KBM-7 (cell line): ENCODE results near the gene RELA.
A peak's percentile ranks its signal among the peaks of the same experiment; 100 is the strongest.
"Not testable (repeated sequence)": the region's sequence is repeated elsewhere in the genome, so short reads cannot be mapped to it uniquely, and the experiment has no call there.

Experiments
- DNase-seq: peaks from one replicate; pipeline ENCODE4 v3.0.0-alpha.2; 2015
- in situ Hi-C: fragments of 300-500 bp; cut with MboI; formaldehyde crosslinking; loops from 2 replicates; pipeline ENCODE4 v1.14.3; 2020; ENCODE audit warnings: low sequenced_read_pairs, low pct_unique_long_range_greater_than_20kb, mixed read lengths

The RELA gene

DNA sequence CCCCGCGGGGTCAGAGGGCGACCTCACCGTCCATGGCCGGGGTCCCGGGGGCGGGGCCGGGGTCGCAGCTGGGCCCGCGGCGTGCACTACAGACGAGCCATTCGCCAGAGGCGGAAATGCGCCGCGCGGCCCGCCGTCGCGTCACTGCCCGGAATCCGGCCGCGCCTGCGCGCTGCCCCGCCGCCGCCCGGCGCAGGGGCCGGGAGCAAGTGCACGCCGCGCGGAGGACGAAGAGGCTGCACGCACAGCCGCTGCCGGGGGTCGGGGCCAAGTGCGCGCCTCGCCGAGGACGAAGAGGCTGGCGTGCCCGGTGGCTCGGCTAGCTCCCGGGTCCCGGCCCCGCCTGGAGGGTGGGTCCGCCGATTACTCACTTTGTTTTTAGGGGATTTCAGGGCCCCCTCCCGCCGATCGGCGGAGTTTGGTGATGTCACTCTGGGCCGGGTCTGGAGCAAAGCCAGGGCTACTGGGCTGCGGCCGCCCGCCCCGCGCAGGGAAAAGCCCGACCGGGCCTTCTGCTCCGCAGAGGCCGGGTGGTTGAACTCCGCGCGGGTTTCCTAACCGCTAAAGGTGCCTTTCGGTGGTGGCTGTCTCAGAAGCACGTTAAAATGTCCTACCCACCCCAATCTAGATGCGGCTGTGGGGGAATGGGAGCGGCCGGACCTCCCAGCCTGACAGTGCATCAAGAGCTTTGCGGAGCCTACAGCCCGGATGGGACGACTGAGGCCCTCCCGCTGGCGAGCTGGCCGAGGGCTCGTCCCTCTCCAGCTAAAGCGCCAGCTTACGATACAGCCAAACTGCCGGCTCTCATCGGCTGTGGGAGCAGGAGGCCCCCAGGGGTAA lies at the start of gene RELA:
TSS of gene RELA (minus strand) at position 118 of the 840 bp plus-strand sequence. CDS start at position 34, 84 bp downstream.
- peak; percentile 90 for DNase-seq
- in situ Hi-C loops = no loop called here

DNA sequence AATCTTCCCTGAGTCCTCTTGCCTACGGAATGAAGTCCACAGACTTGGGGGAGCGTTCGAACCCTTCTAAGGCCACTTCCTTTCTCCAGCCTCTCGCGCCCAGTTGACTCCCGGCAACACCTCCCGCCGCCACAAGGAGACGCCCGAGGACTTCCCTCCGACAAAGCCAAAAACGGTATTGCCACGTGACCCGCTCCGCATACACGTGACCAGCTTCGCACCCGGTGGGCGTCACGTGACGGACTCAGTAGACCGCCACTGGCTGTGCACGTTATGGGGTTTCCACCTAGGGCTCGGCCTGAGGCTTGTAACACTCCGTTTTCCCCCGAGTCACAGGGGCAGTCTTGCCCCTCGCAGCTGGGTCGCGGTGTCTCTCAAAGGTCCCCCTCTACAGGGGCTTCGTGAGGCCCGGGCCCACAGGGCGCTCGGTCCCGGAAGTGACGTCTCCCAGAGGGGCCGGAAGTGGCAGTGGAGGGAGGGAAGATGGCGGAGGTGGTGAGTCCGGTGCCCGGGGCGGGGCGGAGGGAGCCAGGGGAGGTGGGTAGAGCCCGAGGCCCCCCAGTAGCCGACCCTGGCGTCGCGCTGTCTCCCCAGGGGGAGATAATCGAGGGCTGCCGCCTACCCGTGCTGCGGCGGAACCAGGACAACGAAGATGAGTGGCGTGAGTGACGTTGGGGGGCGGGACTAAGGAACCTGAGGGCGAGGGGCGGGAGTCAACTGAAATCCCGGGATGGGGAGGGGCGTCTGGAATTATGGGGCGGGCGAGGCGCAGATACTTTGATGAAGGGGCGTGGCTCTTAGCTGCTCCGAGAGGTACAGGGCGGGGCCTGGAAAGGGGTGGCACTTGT lies 49.3 kb upstream of the RELA start, which contains the start of gene KAT5:
TSS of gene KAT5 (plus strand) at position 468 of the 848 bp plus-strand sequence. CDS start at position 484, 16 bp downstream.
- peak; percentile 99 for DNase-seq
- in situ Hi-C loops = no loop called here

- in situ Hi-C loops = no loop called here
- no peak for DNase-seq
These were observed 47.7 kb upstream of the RELA start for GRCh38 chr11:65710421-65710820.

DNA sequence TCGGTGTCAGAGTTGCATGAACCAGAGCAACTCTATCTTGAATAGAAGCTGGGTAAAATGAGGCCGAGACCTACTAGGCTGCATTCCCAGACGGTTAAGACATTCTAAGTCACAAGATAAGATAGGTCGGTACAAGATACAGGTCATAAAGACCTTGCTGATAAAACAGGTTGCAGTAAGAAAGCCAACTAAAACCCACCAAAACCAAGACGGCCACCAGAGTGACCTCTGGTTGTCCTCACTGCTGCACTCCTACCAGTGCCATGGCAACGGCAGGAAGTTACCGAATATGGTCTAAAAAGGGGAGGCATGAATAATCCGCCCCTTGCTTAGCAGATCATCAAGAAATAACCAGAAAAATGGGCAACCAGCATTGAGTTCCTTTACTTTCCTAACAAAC lies 46.9 kb upstream of the RELA start:
- in situ Hi-C loops = no loop called here
- DNase-seq = no peak

DNA sequence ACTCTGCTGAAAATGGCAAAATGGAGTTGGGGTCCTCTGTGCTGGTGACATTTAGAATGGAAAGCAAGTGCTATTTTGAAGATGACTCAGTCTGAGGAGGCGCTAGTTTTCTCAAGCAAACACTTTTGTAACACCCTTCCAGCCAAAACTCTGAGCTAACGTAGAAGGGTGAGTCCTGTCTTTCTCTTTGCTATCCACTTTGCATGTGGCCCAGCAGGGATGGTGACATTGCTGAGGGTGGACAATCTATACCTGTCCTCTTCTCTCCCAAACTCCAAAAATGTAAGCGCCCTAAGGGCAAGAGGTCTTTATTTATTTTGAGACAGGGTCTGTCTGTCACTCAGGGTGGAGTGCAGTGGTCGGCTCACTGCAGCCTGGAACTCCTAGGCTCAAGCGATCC lies 45.7 kb upstream of the RELA start:
- no peak for DNase-seq
- in situ Hi-C loops = no loop called here

DNA sequence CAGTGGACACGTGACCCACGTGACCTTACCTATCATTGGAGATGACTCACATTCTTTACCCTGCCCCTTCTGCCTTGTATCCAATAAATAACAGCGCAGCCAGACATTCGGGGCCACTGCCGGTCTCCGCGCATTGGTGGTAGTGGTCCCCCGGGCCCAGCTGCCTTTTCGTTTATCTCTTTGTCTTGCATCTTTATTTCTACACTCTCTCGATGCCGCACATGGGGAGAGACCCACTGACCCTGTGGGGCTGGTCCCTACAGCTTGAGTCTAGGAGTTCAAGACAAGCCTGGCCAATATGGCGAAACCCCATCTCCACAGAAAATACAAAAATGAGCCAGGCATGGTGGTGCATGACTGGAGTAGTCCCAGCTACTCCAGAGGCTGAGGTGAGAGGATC lies 44.3 kb upstream of the RELA start:
- DNase-seq, in situ Hi-C loops: not testable (repeated sequence)

DNA sequence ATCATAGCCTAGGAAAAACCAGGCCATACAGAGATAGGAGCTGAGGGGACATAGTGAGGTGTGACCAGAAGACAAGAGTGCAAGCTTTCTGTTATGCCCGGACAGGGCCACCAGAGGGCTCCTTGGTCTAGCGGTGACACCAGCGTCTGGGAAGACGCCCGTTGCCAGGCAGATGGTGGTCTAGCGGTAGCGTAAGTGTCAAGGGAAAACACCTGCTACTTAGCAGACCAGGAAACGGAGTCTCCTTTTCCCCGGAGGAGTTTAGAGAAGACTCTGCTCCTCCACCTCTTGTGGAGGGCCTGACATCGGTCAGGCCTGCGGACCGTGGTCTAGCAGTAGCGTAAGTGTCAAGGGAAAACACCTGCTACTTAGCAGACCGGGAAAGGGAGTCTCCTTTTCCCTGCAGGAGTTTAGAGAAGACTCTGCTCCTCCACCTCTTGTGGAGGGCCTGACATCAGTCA lies 43.6 kb upstream of the RELA start:
- peak; percentile 74 for DNase-seq
- in situ Hi-C loops = not testable (repeated sequence)

GRCh38 chr11:65703846-65704245 lies 41.1 kb upstream of the RELA start:
- no peak for DNase-seq
- in situ Hi-C loops = no loop called here

DNA sequence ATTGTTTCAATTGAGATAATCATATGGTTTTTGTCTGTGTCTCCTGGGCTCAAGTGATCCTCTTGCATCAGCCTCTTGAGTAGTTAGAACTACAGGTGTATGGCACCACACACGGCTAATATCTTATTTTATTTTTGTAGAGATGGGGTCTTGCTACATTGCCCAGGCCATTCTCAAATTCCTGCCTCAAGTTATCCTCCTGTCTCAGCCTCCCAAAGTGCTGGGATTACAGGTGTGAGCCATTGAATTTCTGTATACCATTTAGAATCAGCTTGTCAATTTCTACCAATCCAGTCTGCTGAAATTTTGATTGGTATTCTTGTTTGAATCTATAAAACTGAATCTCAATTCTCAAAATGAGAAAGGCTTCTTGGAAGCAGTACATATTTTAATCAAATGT lies 39.0 kb upstream of the RELA start:
- in situ Hi-C loops = no loop called here
- DNase-seq = no peak

DNA sequence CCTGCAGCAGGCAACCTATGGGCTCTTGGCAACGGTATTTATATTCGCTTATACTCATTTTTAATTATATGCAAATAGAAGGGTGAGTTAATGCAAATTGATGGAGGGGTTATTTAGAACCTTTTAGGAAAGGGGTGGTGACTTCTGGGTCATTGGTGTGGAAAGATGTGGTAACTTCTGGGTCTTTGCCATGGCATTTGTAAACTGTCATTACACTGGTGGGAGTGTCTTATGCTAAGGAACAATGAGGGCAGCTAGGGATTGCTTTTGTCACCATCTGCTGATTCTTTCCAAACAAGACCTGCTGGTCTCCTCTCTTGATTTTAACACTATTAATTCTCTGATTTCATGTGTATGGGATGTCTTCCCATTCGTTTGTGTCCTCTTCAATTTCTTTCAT lies 37.7 kb upstream of the RELA start:
- peak; percentile 71 for DNase-seq
- in situ Hi-C loops = no loop called here

DNA sequence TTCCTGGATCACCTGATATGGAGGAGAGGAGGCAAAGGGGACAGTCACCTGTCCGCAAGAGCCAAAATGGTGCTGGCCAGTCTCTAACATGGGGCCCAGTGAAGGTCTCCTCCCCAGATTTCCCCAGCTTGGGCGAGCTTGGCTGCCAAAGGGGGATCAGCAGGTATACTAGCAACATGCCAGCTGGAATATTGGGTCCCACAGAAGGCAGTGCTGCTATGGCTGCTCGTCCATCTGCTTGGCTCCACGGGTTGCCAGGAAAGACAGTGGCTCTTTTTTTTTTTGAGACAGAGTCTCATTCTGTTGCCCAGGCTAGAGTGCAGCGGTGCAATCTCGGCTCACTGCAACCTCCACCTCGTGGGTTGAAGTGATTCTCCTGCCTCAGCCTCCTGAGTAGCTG lies 36.6 kb upstream of the RELA start:
- in situ Hi-C loops = no loop called here
- no peak for DNase-seq

GRCh38 chr11:65698205-65698604 lies 35.5 kb upstream of the RELA start:
- no peak for DNase-seq
- in situ Hi-C loops = no loop called here

GRCh38 chr11:65696802-65697552 lies 34.3 kb upstream of the RELA start:
- in situ Hi-C loops = no loop called here
- no peak for DNase-seq

DNA sequence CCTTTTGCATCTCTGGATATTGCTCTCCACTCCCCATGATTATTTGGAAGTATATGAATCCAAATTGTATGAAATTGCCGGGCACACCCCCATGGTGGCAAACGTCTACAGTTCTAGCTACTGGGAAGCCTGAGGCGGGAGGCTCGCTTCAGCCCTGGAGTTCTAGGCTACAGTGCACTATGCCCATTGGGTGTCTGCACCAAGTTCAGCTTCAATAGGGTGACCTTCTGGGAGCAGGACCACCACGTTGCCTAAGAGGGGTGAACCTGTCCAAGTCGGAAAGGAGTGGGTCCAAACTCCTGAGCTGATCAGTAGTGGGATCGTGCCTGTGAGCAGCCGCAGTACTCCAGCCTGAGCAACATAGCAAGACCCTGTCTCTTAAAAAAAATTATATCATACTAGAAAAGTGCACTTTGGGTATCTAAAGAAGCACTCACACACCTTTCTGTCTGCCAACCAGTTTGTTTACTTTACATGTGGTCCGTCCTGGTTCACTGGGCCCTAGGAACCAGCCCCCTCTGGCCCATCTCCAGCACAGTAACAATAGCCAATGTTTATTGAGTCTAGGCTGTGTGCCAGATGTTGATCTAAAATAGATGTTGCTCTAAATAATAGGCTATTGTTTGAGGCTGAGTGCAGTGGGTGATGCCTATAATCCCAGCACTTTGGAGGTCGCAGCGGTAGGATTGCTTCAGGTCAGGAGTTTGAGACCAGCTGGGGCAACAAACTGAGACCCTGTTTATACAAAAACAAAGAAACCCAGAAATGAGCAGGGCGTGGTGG lies 32.9 kb upstream of the RELA start:
- DNase-seq = no peak
- in situ Hi-C loops = no loop called here

- no peak for DNase-seq
- in situ Hi-C loops = no loop called here
These were observed 29.7 kb upstream of the RELA start for GRCh38 chr11:65692367-65692766.

GRCh38 chr11:65691847-65692246 lies 29.1 kb upstream of the RELA start:
- in situ Hi-C loops = not testable (repeated sequence)

GRCh38 chr11:65685981-65686380 lies 23.3 kb upstream of the RELA start:
- DNase-seq = no peak
- in situ Hi-C loops = no loop called here

More at GRCh38 chr11:65691847-65692246, 29.1 kb upstream of the RELA start:
- DNase-seq = not testable (repeated sequence)

DNA sequence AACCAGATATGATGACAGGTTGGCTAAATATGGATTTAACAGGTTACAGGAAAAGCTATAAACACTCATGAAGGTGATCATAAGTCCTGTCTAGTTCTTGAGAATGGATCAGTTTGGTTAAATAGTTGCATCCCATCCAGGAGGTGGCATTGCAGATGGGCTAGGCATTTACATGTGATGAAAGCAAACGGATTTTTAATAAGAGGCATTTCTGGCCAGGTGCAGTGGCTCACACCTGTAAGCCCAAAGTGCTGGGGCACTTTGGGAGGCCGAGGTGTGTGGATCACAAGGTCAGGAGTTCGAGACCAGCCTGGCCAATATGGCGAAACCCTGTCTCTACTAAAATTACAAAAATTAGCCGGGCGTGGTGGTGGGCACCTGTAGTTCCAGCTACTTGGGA lies 20.8 kb upstream of the RELA start:
- in situ Hi-C loops, DNase-seq: not testable (repeated sequence)
